GM18873 (cell line): ENCODE data around the gene PPM1J.

Experiments
- ATAC-seq: cut with Tn5 transposase; IDR thresholded peaks from one replicate; pipeline ENCODE4 v1.9.1; 2021; ENCODE audit warnings: mild to moderate bottlenecking, moderate library complexity, moderate number of reproducible peaks; ENCODE audit not compliant: unreplicated experiment, low FRiP score

PPM1J gene

GRCh38 chr1:112706505-112707220, 8.5 kb downstream of the PPM1J start, which contains the start of gene RHOC:
Gene RHOC, minus strand, starts transcription at chr1:112707127. Its CDS starts 3,328 bp downstream, at chr1:112703799.
- ATAC-seq = peak; percentile 33

- no peak for ATAC-seq
Measured at GRCh38 chr1:112704934-112705627, 10.1 kb downstream of the PPM1J start.

GRCh38 chr1:112704391-112704933, 10.7 kb downstream of the PPM1J start:
- ATAC-seq = no peak

- no peak for ATAC-seq
Measured at GRCh38 chr1:112703706-112704105, 11.4 kb downstream of the PPM1J start.

GRCh38 chr1:112702420-112703261, 12.5 kb downstream of the PPM1J start:
- no peak for ATAC-seq

GRCh38 chr1:112702067-112702395, 13.1 kb downstream of the PPM1J start:
- ATAC-seq = no peak

- no peak for ATAC-seq
Measured at GRCh38 chr1:112701227-112702066, 13.7 kb downstream of the PPM1J start.

- ATAC-seq = no peak
Measured at GRCh38 chr1:112700290-112701226, 14.6 kb downstream of the PPM1J start.

GRCh38 chr1:112699425-112700144, 15.5 kb downstream of the PPM1J start:
- no peak for ATAC-seq

- no peak for ATAC-seq
Measured at GRCh38 chr1:112698366-112699310, 16.5 kb downstream of the PPM1J start.

- no peak for ATAC-seq
Measured at GRCh38 chr1:112697781-112698201, 17.3 kb downstream of the PPM1J start.

- no peak for ATAC-seq
Measured at GRCh38 chr1:112696578-112697314, 18.4 kb downstream of the PPM1J start.

- ATAC-seq = no peak
Measured at GRCh38 chr1:112695276-112695675, 19.9 kb downstream of the PPM1J start.

GRCh38 chr1:112694363-112694929, 20.7 kb downstream of the PPM1J start:
- no peak for ATAC-seq

- ATAC-seq = no peak
Measured at GRCh38 chr1:112693821-112694220, 21.3 kb downstream of the PPM1J start.

- no peak for ATAC-seq
Measured at GRCh38 chr1:112692681-112693080, 22.5 kb downstream of the PPM1J start.
